ENCODE data around the gene SHROOM1. TPM values are rescaled to one million over a fixed set of nuclear protein-coding genes. Genes with fewer than 3 reads are reported as not detected.

Gene SHROOM1
- total and polyA plus RNA-seq, 9 of the 15 experiments (the other 6 are each of a cell fraction or from before 2014, with no cell fraction given) = 0.44 to 26.5 (median 11.9) TPM

DNA sequence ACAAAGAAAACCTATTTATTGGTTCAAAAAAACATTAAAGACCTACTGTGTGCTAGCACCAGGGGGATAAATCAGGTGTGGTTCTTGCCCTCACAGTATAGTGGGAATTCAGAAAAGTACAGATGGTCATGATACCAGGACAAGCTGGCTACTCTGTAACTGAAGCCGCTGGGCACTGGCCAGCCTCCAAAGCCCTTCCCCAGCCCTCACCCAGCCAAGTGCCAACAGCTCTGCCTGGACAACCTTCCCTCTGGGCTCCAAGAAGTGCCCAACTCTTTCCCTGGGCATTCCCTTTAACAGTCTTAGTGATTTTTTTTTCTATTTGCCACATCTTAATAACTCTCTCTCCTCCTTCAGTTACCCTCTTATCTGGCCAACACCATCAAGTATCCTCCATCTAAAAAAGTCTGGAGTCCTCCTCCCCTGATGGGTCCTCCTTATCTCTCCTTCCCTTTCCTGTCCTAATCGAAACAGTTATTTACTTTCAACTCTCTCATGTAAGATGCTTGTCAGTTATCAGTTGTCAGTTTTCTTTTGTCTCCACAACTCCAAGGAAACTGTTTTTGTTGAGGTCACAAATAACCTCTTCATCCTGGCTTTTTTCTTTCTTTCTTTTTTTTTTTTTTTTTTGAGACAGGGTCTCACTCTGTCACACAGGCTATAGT, 40.1 kb downstream of the SHROOM1 start (continued):
- TF ChIP-seq JUND (IDR thresholded peaks at IDR 0.05; ENCODE audit: borderline replicate concordance, low read depth, low read length) (peak; percentile 50; the same call in 1 of the 2 replicates), JUND (tag; IDR thresholded peaks at IDR 0.05; ENCODE audit: borderline replicate concordance, low read depth, low read length) (peak; percentile 34; the same call in 1 of the 3 replicates), ZNF12 (CRISPR knock-in tag; IDR thresholded peaks at IDR 0.05) (no peak), HNRNPLL (IDR thresholded peaks at IDR 0.05; ENCODE audit: low read depth, low read length, poor library complexity, severe bottlenecking) (no peak), ZNF143 (CRISPR knock-in tag; IDR thresholded peaks at IDR 0.05) (no peak), YY1 (IDR thresholded peaks at IDR 0.05; ENCODE audit: borderline replicate concordance in 1 of 3, control insufficient read depth in 1 of 3, extremely low read depth in 1 of 3, insufficient read depth in 3 of 3, insufficient read length in 1 of 3, insufficient replicate concordance in 2 of 3, low read depth in 1 of 3, low read length in 2 of 3) (no peak), ZKSCAN1 (IDR thresholded peaks at IDR 0.05; ENCODE audit: low read depth, low read length) (peak; percentile 87), RBBP5 (IDR thresholded peaks at IDR 0.05; ENCODE audit: borderline replicate concordance, insufficient read depth, low read length, poor library complexity, severe bottlenecking) (no peak), MXI1 (IDR thresholded peaks at IDR 0.05; ENCODE audit: low read depth, low read length) (no peak), RB1 (IDR thresholded peaks at IDR 0.05; ENCODE audit: low read depth) (no peak), CREM (IDR thresholded peaks at IDR 0.05; ENCODE audit: low read depth) (no peak), FUS (optimal IDR thresholded peaks at IDR 0.05; ENCODE audit: low read depth, low read length) (no peak), ZFX (CRISPR knock-in tag; IDR thresholded peaks at IDR 0.05) (no peak), HEY1 (CRISPR knock-in tag; IDR thresholded peaks at IDR 0.05; ENCODE audit: borderline replicate concordance) (no peak), BRCA1 (IDR thresholded peaks at IDR 0.05) (no peak), BRCA1 (CRISPR knock-in tag; IDR thresholded peaks at IDR 0.05) (no peak), HNRNPL (IDR thresholded peaks at IDR 0.05; ENCODE audit: low read depth, low read length) (no peak)
- TF ChIP-seq, protein P1, sequence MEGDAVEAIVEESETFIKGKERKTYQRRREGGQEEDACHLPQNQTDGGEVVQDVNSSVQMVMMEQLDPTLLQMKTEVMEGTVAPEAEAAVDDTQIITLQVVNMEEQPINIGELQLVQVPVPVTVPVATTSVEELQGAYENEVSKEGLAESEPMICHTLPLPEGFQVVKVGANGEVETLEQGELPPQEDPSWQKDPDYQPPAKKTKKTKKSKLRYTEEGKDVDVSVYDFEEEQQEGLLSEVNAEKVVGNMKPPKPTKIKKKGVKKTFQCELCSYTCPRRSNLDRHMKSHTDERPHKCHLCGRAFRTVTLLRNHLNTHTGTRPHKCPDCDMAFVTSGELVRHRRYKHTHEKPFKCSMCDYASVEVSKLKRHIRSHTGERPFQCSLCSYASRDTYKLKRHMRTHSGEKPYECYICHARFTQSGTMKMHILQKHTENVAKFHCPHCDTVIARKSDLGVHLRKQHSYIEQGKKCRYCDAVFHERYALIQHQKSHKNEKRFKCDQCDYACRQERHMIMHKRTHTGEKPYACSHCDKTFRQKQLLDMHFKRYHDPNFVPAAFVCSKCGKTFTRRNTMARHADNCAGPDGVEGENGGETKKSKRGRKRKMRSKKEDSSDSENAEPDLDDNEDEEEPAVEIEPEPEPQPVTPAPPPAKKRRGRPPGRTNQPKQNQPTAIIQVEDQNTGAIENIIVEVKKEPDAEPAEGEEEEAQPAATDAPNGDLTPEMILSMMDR (IDR thresholded peaks at IDR 0.05 in 2 of 3, conservative IDR thresholded peaks at IDR 0.05 in 1 of 3; ENCODE audit: insufficient read depth in 2 of 3, low read depth in 1 of 3, low read length in 3 of 3) = no peak
- TF ChIP-seq, protein P2, sequence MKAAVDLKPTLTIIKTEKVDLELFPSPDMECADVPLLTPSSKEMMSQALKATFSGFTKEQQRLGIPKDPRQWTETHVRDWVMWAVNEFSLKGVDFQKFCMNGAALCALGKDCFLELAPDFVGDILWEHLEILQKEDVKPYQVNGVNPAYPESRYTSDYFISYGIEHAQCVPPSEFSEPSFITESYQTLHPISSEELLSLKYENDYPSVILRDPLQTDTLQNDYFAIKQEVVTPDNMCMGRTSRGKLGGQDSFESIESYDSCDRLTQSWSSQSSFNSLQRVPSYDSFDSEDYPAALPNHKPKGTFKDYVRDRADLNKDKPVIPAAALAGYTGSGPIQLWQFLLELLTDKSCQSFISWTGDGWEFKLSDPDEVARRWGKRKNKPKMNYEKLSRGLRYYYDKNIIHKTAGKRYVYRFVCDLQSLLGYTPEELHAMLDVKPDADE (conservative IDR thresholded peaks at IDR 0.05; ENCODE audit: control insufficient read depth, low read depth, low read length) = no peak
- TF ChIP-seq, protein P3, sequence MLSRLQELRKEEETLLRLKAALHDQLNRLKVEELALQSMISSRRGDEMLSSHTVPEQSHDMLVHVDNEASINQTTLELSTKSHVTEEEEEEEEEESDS (CRISPR knock-in tag; IDR thresholded peaks at IDR 0.05) = no peak
- TF ChIP-seq, protein P4, sequence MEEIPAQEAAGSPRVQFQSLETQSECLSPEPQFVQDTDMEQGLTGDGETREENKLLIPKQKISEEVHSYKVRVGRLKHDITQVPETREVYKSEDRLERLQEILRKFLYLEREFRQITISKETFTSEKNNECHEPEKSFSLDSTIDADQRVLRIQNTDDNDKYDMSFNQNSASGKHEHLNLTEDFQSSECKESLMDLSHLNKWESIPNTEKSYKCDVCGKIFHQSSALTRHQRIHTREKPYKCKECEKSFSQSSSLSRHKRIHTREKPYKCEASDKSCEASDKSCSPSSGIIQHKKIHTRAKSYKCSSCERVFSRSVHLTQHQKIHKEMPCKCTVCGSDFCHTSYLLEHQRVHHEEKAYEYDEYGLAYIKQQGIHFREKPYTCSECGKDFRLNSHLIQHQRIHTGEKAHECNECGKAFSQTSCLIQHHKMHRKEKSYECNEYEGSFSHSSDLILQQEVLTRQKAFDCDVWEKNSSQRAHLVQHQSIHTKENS (CRISPR knock-in tag; IDR thresholded peaks at IDR 0.05) = no peak

Measured in K562 (cell line).